Posterior vena cava (tissue), 2 donors: ENCODE results near the gene SMAD9. TPM values are rescaled to one million over a fixed set of nuclear protein-coding genes. Genes with fewer than 3 reads are reported as not detected.

Experiments
- DNase-seq: peaks from one replicate; pipeline ENCODE4 v3.0.0-alpha.2; 2020; ENCODE audit warnings: low spot score
- intact Hi-C, 2 donors: fragments of 100-400 bp; cut with DNase I; formaldehyde crosslinking; loops; one replicate each; pipeline versions ENCODE4 v1.14.1 to v1.14.2; 2022 to 2023
- total RNA-seq, 2 donors: library from RNA; stranded (reverse); fragmentation: NEBNext Ultra II Directional; extraction: Animal tissue kit (Norgen Biotek cat#: 25700); gene quantifications; one replicate each; pipeline ENCODE4 v1.2.1, GENCODE V29; 2021
- donor health status: DM: yes; HTN: yes; CAD: no.
- donor health status: DM: yes; HTN: yes; CAD: no.

SMAD9 gene
- total RNA-seq, 2 donors from 2014 or later = 10.0 to 14.2 TPM

DNA sequence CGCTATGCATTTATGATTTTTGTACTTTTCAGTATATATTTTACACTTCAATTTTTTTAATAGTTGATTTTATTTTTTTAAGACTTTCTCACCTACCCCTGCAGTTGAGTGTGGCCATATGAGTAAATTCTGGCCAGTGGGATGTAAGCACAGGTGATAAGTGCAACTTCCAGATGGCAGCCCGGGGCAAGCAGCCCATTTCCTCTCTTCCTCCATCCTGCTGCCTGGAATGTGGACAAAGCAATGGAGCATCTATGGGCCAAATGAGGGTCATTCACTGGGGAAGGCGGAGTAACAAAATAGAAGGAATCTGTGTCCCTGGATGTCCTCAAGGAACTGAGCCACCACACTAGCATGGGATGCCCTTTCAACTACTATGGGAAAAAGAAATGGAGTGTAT, 88.7 kb downstream of the SMAD9 start:
- intact Hi-C loops = no loop called here
- no peak for DNase-seq

DNA sequence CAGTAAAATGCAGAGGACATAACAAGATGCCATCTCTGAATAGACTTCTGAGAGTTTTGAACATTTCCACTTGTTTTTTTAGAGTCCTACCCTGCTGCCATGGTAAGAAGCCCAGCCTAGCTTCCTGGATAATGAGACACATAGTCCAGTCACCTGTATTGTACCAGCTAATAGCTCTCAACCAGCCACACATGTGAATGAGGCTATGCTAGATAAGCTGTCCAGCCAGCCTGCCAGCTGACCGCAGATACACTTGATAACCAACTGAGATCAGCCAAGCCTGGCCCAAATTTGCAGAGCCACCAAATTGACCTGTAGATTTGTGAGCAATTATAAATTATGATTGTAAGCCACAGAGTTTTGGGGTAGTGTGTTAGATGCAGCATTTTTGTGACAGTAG, 90.3 kb downstream of the SMAD9 start:
- intact Hi-C loops = no loop called here

GRCh38 chr13:36822785-36823184, 97.3 kb downstream of the SMAD9 start:
- DNase-seq = no peak
- intact Hi-C loops = no loop called here

More for the DNA sequence above, 90.3 kb downstream of the SMAD9 start:
- no peak for DNase-seq

DNA sequence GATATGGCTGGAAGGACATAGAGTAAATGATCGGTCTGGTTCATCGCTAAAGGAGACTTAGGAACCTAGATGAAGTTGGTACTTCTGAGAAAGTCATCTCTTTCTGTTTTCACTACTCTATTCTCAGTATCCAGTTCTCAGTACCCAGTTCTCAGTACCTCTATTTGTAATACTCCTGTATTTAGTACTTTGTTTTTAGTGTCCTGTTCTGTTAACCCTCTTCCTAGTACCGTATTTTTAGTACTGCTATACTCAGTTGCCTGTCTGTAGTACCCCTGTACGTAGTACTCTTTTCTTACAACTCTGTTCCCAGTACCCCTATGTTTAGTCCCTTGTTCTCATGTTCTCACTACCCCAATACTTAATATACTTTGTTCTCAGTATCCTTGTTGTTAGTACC, 99.8 kb downstream of the SMAD9 start:
- intact Hi-C loops = no loop called here
- no peak for DNase-seq

DNA sequence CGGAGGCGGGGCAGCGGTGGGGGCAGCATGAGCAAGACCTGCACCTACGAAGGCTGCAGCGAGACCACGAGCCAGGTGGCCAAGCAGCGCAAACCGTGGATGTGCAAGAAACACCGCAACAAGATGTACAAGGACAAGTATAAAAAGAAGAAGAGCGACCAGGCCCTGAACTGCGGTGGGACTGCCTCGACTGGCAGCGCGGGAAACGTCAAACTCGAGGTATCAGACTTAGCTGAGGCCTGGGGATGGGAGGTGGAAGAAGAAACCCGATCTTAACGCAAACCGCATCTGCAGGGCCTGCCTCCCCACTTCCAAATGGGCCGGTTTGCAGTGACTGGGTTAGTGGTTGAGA, 100.3 kb downstream of the SMAD9 start:
- intact Hi-C loops = no loop called here
- peak; percentile 80 for DNase-seq

DNA sequence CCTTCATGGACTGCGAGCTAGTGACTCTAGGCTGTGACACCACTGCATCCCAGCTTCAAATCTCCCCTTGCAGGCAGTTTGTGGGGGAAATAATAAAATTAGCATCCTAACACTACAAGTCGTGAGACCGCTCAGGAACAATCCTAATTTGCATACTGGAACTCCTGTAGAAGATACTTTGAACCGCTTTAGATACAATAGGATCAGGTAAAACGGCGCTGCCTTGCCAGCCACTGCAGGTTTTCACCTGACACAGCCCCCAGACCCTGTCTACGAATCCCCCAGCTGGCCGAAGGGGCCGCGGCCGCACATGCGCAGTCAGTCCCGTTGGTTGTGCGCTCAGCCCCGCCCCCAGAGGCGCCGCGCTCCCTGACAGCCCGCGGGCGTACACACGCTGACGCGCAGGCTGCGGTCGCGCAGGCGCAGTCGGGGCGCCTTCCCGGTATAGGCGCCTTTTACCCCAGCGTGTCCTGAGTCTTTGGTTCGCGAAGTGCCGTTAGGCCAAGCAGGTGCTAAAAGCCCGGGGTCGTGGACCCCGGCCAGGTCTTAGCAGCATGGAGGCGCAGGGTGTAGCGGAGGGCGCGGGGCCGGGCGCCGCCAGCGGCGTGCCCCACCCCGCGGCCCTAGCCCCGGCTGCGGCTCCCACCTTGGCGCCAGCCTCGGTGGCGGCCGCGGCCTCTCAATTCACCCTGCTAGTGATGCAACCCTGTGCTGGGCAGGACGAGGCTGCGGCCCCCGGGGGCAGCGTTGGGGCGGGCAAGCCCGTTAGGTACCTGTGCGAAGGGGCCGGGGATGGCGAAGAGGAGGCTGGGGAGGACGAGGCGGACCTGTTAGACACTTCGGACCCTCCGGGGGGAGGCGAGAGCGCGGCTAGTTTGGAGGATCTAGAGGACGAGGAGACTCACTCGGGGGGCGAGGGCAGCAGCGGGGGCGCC, 101.0 kb downstream of the SMAD9 start, which contains the start of gene RFXAP:
Gene RFXAP, plus strand, starts transcription at position 419 of the 935 bp plus-strand sequence. Its CDS starts 136 bp downstream, at position 555.
- peak; percentile 97 for DNase-seq
- intact Hi-C loops = no loop called here

DNA sequence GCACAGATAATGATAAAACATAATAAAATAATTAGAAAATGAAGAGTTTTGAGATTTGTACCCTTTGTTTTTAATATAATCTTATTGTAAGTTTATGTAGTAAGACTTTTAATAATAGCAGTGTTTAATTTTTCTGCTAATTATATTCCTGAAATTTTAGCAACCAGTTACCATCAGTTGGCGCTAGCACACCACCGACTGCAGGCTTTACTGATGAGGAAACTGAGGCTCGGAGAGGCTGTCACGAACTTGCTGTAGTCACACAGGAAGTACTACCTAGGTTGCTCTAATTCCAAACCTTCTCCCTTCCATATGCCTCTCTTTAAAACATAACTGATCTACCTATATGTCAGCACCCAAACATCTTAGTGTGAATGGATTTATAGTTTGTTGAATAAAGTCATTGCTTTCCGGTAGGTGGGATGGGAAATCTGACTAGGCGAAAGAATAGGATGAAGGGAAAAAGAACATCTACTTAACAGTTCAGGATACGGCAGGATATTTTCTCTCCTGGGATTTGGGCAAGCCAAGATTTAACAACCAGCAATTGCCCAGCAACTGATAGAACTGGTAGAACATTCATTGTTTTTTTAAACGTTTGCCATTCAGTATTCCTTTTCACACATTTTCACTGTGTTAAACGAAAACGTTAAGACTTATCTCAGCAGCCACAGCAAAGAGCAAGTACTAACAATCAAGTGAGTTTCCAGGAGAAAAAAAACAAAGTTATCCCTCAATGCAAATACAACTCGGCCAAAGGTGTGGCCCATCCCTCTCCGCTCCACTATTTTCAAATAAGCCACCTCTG, 101.8 kb downstream of the SMAD9 start:
- DNase-seq = no peak
- intact Hi-C loops = no loop called here

DNA sequence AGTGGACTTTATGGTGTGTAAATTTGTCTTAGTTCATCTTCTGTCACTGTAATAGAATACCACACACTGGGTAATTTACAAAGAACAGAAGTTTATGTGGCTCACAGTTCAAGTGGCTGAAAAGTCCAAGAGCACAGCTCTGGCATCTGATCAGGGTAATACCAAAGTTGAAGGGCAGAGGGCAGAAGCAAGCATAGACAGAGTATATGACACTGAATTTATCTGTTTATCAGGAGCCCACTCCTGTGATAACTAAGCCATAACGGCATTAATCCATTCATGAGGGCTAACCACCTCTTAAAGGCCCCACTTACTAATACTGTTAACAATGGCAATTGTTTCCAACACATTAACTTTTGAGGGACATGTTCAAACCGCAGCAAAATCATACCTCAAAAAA, 105.0 kb downstream of the SMAD9 start:
- intact Hi-C loops = no loop called here
- no peak for DNase-seq

GRCh38 chr13:36814465-36814864, 105.6 kb downstream of the SMAD9 start:
- intact Hi-C loops = no loop called here
- DNase-seq = no peak

DNA sequence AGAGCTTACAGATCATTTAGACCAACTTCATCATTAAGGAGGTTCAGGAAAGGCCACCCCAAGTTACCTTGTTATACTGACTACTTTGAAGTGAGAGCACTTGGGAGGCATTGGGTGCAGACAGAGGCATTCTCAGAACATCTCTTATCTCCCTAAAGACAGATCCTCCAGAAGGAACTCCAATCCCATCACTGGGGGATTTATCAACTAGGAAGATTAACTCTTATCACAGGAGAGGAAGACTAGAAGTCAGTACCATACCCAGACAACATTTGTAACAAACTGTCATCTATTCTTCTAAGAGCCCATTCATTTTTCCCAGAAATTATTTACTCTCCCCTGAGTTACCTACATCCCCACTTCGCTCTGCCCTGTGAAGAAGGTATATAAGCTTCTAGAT, 106.8 kb downstream of the SMAD9 start:
- intact Hi-C loops = no loop called here

DNA sequence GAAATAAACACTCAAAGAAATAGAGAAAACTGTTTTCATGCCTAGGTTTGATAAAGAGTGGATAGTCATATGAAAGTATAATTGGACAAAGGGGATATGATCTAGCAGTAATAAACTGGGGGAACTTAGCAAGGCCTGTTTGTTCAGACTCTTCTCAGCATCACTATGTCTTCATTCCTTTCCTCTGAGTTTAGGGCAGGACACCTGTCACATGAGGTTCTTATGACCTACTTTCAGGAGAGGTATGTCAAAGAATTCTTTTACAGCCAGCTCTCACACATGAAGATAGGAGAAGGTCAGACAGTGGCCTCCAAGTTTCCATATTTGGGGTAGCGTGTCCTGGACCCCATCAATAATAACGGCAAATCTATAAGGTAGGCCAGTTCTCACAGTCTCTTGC, 112.4 kb downstream of the SMAD9 start:
- no peak for DNase-seq
- intact Hi-C loops = no loop called here

More for the DNA sequence above, 106.8 kb downstream of the SMAD9 start:
- no peak for DNase-seq

GRCh38 chr13:36806102-36806501, 113.9 kb downstream of the SMAD9 start:
- DNase-seq = no peak
- intact Hi-C loops = no loop called here

- no peak for DNase-seq
- intact Hi-C loops = no loop called here
These were observed 115.5 kb downstream of the SMAD9 start for GRCh38 chr13:36804588-36804987.

DNA sequence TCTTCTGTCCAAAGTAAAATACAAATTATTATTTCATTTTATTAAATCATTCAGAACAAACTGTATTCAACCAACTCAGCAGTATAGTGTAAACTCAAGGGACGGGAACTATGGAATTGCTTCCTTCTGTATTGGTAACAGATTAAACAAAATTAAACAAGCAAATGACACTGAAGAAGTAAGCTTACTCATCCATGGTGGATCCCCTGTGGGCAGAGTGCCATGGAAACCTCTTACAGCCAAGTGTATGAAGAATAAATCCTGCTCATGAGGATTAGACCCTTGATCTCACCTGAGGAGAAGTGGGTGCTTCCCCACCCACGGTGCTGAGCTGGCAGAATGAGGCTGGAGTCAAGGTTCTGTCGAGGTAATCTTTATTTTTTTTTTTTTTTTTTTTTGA, 119.0 kb downstream of the SMAD9 start:
- no peak for DNase-seq
- intact Hi-C loops = no loop called here

- intact Hi-C loops = no loop called here
- DNase-seq = no peak
These were observed 124.0 kb downstream of the SMAD9 start for GRCh38 chr13:36796052-36796451.

DNA sequence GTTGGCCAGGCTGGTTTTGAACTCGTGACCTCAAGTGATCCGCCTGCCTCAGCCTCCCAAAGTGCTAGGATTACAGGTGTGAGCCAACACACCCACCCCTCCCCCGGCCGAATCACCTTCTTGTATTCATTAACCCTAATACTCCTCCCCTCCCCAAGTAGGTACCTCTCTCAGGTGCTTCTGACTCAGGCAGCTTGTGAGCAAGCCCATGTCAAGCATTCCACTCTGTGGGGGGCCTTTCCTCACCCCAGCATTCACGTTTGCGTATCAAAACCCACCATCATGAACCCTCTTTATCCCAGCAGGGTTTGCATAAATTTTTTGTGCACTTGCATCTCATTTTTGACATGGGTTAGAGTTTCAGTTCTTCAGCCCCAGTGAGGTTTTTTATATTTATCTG, 124.6 kb downstream of the SMAD9 start:
- DNase-seq = no peak
- intact Hi-C loops = no loop called here
